GM23338 (cell line): ENCODE data around the gene DPH2. TPM values are rescaled to one million over a fixed set of nuclear protein-coding genes. Genes with fewer than 3 reads are reported as not detected.

Source experiments
- ATAC-seq: fragments of 200-7000 bp; cut with Tn5 transposase; 3 replicates; pipeline ENCODE4 v1.9.1; 2020
- DNase-seq: peaks from one replicate; pipeline ENCODE4 v3.0.0-alpha.2; 2015; ENCODE audit warnings: low spot score
- H2AFZ ChIP-seq: fragments of 200-600 bp; sonication (generic); 2 replicates; pipeline ENCODE4 v1.8.0; 2016; ENCODE audit warnings: antibody characterized with exemption, mild to moderate bottlenecking, moderate library complexity
- H3F3A ChIP-seq: fragments of 200-600 bp; sonication (generic); replicated peaks from 2 replicates; pipeline ENCODE4 v1.8.0; 2017; ENCODE audit warnings: antibody characterized with exemption, mixed run types, low read depth
- H3K27ac ChIP-seq: fragments of 200-600 bp; sonication (generic); 2 replicates; pipeline ENCODE4 v1.6.1; 2016; ENCODE audit warnings: low read depth
- H3K27me3 ChIP-seq: fragments of 200-600 bp; sonication (generic); 2 replicates; pipeline ENCODE4 v1.8.0; 2016; ENCODE audit warnings: mild to moderate bottlenecking, mixed run types, moderate library complexity; ENCODE audit not compliant: insufficient read depth
- H3K36me3 ChIP-seq: fragments of 200-600 bp; sonication (generic); 2 replicates; pipeline ENCODE4 v1.8.0; 2016; ENCODE audit warnings: mild to moderate bottlenecking; ENCODE audit not compliant: insufficient read depth
- H3K4me1 ChIP-seq: fragments of 200-600 bp; sonication (generic); 2 replicates; pipeline ENCODE4 v1.8.0; 2016; ENCODE audit warnings: mild to moderate bottlenecking, moderate library complexity; ENCODE audit not compliant: insufficient read depth
- H3K4me2 ChIP-seq: fragments of 200-600 bp; sonication (generic); 2 replicates; pipeline ENCODE4 v1.7.1; 2017; ENCODE audit warnings: mixed run types
- H3K4me3 ChIP-seq: fragments of 200-600 bp; sonication (generic); 2 replicates; pipeline ENCODE4 v1.6.1; 2016; ENCODE audit warnings: mixed run types
- H3K79me2 ChIP-seq: fragments of 200-600 bp; sonication (generic); replicated peaks from 2 replicates; pipeline ENCODE4 v1.8.0; 2017; ENCODE audit warnings: mild to moderate bottlenecking; ENCODE audit not compliant: insufficient read depth
- H3K9me2 ChIP-seq: fragments of 200-600 bp; sonication (generic); 2 replicates; pipeline ENCODE4 v1.8.0; 2017; ENCODE audit not compliant: insufficient read depth
- H4K20me1 ChIP-seq: fragments of 200-600 bp; sonication (generic); replicated peaks from 2 replicates; pipeline ENCODE4 v1.8.0; 2017; ENCODE audit warnings: mild to moderate bottlenecking; ENCODE audit not compliant: insufficient read depth
- H3K27ac Mint-ChIP-seq: 2 replicates; pipeline ENCODE4 v1.8.0; 2020; ENCODE audit warnings: inconsistent platforms, mild to moderate bottlenecking, moderate library complexity, mixed read lengths
- H3K27me3 Mint-ChIP-seq: 3 replicates; pipeline ENCODE4 v1.8.0; 2022; ENCODE audit warnings: low read depth, mild to moderate bottlenecking, moderate library complexity, mixed read lengths, inconsistent platforms; ENCODE audit not compliant: insufficient read depth, poor library complexity
- H3K36me3 Mint-ChIP-seq: 3 replicates; pipeline ENCODE4 v1.8.0; 2021; ENCODE audit warnings: low read depth, mild to moderate bottlenecking, inconsistent platforms, moderate library complexity, mixed read lengths
- H3K4me1 Mint-ChIP-seq: 3 replicates; pipeline ENCODE4 v1.8.0; 2020; ENCODE audit warnings: mild to moderate bottlenecking, inconsistent platforms, mixed read lengths
- H3K4me3 Mint-ChIP-seq: 3 replicates; pipeline ENCODE4 v1.8.0; 2021; ENCODE audit warnings: moderate library complexity, mild to moderate bottlenecking, inconsistent platforms, mixed read lengths
- H3K9me3 Mint-ChIP-seq: 3 replicates; pipeline ENCODE4 v1.8.0; 2020; ENCODE audit warnings: moderate library complexity, mild to moderate bottlenecking, inconsistent platforms, mixed read lengths
- EZH2 ChIP-seq: fragments of 200-600 bp; sonication (generic); IDR thresholded peaks from one replicate; pipeline ENCODE4 v1.8.0; 2017; ENCODE audit warnings: antibody characterized with exemption, mild to moderate bottlenecking, low read depth; ENCODE audit not compliant: unreplicated experiment
- JUNB ChIP-seq: IDR thresholded peaks from one replicate; pipeline ENCODE4 v1.6.1; 2016; ENCODE audit warnings: antibody characterized with exemption; ENCODE audit not compliant: unreplicated experiment
- ZNF462 ChIP-seq: fragments of 250-450 bp; sonication (Bioruptor Pico); IDR thresholded peaks from 2 replicates; pipeline ENCODE4 v1.5.0; 2020; ENCODE audit warnings: mild to moderate bottlenecking, moderate library complexity
- polyA plus RNA-seq: library from polyadenylated mRNA; unstranded; fragments of >200 nt; fragmentation: Nextera tagmentation; extraction: Ambion mirVana; gene quantifications from 2 replicates; pipeline ENCODE4 v1.2.1, GENCODE V29; 2016
- total RNA-seq: library from RNA; depleted of rRNA; stranded (reverse); fragments of >200 nt; shearing (Covaris generic); gene quantifications from 2 replicates; pipeline ENCODE4 v1.2.3, GENCODE V29; 2014

DPH2 gene
- total and polyA plus RNA-seq, 2 experiments from 2014 or later, result 32.1 to 90.3 TPM

- TF ChIP-seq ZNF462 (CRISPR knock-in tag), result no peak
Observed at GRCh38 chr1:43970911-43971310, 1.1 kb downstream of the DPH2 start (continued).

- no peak overlapping the region for H3K27ac Mint-ChIP-seq
- H3K4me3 ChIP-seq, result no peak overlapping the region; the same call in 1 of the 2 replicates
- H4K20me1 ChIP-seq, result peaks cover 13% of the 10 kb centered on the region
- peaks cover 25% of the 10 kb centered on the region for H3K4me1 Mint-ChIP-seq
- H3K27me3 Mint-ChIP-seq, result peaks cover 17% of the 10 kb centered on the region
- no peak for TF ChIP-seq JUNB
- no peak for TF ChIP-seq EZH2
- H3K36me3 Mint-ChIP-seq, result peaks cover 47% of the 10 kb centered on the region
- H3K79me2 ChIP-seq, result peaks cover 17% of the 10 kb centered on the region
- no peaks in the 10 kb centered on the region for H3K9me2 ChIP-seq
- H2AFZ ChIP-seq, result no peak overlapping the region
- H3K4me3 Mint-ChIP-seq, result peak overlapping the region; percentile 99
- peaks cover 13% of the 10 kb centered on the region; the same call in 1 of the 2 replicates for H3F3A ChIP-seq
- no peaks in the 10 kb centered on the region for H3K27me3 ChIP-seq
- peaks cover 25% of the 10 kb centered on the region for H3K4me1 ChIP-seq
- DNase-seq (no peak), ATAC-seq (no peak)
- H3K9me3 Mint-ChIP-seq, result no peaks in the 10 kb centered on the region
- no peak overlapping the region for H3K4me2 ChIP-seq
- H3K36me3 ChIP-seq, result no peaks in the 10 kb centered on the region
- H3K27ac ChIP-seq, result no peak overlapping the region
Observed at GRCh38 chr1:43971336-43971980, 1.6 kb downstream of the DPH2 start.
